ENCODE data around the gene C2orf92.

DNA sequence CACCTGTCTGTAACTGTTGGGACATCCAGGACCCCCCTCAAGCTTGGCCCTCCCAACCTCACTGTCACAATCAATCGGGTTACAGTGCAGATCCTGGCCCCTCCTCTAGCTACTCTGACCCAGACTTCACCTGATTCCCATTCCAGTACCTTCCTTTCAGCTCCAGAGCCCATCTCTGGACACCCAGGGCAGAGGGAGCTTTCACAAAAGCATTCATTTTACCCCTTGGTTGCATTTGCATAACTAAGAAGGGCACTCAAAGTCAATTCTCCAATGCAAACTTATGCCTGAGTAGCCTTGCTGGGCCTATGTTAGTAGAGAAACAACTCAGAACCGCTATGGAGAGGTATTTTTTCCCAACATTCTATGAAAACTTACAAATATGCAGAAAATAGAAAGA lies 51.2 kb downstream of the C2orf92 start:
- TF ChIP-seq ZNF274 (IDR thresholded peaks at IDR 0.05; ENCODE audit: low read depth, low read length) (no peak), SUZ12 (IDR thresholded peaks at IDR 0.05; ENCODE audit: extremely low read depth, insufficient read depth, insufficient read length) (no peak)

All from NT2/D1 (cell line).